ENCODE results near the gene MAML3. TPM values are rescaled to one million over a fixed set of nuclear protein-coding genes. Genes with fewer than 3 reads are reported as not detected.

The MAML3 gene
- total RNA-seq, 1 donor from 2014 or later, result 9.5 TPM

DNA sequence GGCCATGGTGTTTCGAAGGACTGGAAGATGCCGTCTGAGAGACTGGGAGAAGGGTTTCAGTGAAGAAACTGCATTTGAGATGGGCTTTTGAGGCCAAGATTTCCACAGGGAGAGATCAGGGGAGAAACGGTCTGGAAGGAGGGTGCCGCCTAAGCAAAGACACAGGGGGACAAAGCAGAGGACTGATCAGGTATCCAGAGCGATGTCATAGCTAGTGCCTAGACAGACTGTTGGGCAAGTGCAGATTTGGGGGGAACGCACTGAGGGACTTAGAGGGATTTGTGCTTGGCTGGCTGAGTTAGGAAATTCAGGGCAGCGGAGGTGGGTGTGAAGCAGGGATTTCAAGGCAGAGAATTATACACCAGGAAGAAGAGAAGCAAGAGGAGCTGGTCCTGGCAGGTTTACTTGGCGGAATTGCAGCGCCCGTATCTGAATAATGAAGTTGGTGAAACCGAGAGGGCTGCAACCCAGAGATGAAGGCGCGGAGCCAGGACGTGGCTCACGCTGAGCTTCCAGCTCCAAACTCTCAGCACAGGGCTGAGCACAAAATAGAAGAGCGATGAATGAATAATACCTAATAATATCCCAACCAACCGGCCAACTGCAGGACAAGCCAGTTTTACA lies 106.9 kb downstream of the MAML3 start:
- no peak for DNase-seq (ENCODE audit: low read depth, low spot score)

DNA sequence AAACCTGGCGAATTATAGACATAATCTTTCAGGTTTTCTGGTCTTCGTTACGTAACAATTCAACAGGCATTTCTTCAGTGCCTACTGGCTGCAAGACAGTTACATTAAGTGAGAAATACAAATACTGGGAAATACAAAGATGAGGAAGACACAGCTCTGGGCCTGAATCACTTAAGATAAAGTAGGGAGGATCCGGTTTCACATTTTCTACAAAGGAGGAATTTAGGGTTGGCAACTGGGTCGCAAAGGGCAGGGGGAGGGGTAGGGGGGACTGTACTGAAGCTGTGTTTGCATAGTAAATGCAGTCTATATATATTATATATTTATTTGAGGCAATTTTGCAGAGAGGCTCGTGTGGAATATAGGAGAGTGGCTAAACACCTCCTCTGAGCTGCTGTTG lies 107.4 kb downstream of the MAML3 start:
- DNase-seq (ENCODE audit: low read depth, low spot score), result no peak

DNA sequence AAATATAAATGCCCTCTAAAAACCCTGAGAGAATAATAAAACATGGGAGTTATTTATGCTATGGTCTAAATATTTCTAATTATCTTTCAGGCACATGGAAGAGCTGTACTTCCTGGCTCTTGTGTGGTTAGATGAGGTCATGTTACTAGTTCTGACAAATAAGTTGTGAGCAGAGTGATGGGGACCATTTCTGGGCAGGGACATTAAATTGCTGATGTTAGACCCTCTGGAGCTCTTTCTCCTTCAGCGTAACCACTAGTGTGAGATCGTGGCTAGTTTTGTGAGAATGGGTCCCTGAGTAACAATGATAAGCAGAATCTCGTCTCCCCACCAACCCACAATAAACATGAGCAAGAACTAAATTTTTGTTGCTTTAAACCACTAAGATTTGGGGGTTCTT lies 108.0 kb downstream of the MAML3 start:
- no peak for DNase-seq (ENCODE audit: low read depth, low spot score)

DNA sequence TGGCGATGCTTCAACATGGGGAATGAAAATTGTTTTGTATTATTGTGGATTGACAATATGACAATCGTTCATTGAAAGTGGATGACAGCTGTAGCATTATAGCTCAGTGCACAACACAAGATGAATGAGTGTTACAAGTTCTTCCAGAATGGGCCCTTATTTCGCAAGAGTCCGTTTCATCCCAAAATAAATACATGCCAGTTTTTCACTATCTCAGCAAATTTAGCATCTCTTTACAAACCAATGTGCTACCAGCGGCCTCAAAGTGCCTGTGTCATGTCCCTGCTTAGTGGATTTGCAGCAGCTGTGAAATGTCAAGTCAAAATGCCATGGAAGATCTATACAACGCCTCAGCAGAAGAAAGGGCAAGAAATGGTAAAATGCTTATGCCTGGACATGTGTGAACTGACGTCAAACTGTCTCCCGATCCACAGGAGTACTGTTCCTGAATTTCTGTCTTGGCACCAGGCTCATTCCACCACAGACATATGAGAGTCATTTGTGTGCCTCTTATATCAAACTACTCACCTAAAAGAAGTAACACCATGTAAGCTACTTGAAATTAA lies 109.6 kb downstream of the MAML3 start:
- DNase-seq (ENCODE audit: low read depth, low spot score), result no peak

DNA sequence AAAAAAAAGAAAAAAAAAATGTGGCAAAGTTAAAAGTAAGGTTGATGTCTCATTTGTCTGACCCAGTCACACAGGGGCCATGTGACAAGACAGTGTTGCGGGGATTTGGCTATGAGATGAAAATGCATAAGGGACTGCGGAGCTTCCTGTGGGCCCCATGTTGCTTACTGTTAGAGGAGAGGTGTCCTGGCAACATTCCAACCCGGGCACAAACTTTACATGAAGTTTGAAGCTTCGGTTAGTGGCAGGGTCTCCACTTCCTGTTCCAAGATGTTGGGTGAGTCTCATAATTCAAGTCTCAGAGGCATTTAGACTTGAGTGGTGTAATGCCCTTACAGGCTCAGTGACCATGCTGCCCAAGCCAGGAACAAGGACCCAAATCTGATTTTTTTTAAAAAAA lies 111.3 kb downstream of the MAML3 start:
- no peak for DNase-seq (ENCODE audit: low read depth, low spot score)

DNA sequence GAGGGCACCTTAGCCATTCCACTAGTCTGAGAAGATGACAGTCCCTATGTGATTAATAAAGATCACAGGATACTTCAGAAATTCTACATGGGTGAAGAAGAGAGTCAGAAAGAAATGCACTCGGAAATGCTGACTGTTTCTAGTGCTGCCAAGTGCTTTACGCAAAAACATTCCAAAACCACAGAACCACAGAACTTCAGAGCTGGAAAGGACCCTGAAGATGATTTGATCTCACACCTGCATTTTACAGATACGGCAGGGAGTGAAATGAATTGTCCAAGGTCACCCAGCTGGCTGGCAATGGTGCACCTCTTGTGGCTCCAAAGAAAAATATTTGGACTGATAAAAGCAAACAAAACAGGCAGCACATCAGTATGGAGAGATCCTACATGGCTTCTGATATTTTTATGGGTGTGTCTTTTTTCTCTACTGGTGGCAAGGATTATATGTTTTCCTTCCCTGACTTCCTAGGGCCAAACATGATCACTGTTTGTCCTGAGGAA lies 115.9 kb downstream of the MAML3 start:
- no peak for DNase-seq (ENCODE audit: low read depth, low spot score)

DNA sequence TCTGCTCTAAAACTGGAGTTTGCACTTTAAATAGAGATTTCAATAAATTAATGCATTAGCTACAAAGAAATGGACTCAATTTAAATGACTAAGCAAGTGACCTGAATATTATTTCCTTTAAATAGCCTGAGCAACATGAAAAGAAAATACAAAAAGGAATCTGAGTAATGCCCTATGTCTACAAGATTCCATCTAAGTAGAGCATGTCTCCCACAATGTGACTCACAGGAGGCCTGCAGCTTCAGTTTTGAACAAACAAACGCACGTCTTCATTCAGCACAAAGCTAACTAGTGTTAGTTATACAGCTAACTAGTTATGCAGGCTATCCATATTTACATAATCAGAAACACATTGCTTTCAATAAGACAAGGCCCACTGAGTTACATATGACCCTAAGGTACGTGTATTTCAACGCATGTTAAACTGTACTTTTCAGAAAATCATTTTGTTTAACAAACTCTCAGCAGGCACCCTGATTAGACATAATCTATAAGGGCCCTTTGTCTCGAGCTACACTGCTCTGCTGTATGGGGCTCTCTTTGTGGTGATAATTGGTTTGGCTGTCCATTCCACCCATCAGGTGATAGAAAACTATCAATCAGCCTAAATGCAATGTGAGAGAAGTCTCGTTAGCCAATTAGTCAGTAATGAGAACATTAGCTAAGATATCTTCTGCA lies 116.5 kb downstream of the MAML3 start:
- peak; percentile 68 for DNase-seq (ENCODE audit: low read depth, low spot score)

DNA sequence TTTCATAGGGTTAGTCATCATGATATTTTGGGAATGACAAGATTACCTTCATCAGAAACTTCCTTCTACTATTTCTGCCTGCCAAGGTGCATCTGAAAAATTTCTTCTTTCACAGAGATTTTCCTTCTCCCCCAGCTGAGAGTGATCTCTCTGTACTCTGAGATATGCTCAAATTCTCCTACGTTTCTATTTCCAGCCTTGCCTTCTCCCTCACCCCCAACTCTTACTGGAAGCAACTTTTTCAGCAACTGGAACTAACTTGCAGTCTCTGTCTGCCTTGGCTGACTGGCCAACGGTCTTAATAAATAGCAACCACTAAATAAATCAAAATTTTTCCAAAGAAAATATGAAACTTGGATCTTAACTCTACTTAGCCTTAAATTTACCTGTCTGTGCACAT lies 122.3 kb downstream of the MAML3 start:
- DNase-seq (ENCODE audit: low read depth, low spot score), result no peak

DNA sequence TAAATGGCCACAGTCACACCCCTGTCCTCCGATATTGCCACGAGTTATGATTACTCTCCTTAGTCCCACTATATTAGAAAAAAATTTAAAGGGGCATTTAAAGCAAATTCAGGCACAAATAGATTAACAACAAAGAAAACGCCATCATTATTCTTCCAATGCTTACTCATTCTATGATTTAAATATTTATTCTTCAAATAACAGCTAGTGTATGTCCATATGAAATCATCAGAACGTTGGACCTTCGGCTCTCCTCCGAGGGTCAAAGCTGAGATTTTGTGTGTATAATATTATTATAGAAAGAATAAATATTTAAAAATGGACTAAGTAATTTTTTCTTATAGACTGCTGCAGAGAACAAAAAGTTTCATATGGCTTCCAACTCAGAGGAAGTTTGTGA lies 122.9 kb downstream of the MAML3 start:
- no peak for DNase-seq (ENCODE audit: low read depth, low spot score)

DNA sequence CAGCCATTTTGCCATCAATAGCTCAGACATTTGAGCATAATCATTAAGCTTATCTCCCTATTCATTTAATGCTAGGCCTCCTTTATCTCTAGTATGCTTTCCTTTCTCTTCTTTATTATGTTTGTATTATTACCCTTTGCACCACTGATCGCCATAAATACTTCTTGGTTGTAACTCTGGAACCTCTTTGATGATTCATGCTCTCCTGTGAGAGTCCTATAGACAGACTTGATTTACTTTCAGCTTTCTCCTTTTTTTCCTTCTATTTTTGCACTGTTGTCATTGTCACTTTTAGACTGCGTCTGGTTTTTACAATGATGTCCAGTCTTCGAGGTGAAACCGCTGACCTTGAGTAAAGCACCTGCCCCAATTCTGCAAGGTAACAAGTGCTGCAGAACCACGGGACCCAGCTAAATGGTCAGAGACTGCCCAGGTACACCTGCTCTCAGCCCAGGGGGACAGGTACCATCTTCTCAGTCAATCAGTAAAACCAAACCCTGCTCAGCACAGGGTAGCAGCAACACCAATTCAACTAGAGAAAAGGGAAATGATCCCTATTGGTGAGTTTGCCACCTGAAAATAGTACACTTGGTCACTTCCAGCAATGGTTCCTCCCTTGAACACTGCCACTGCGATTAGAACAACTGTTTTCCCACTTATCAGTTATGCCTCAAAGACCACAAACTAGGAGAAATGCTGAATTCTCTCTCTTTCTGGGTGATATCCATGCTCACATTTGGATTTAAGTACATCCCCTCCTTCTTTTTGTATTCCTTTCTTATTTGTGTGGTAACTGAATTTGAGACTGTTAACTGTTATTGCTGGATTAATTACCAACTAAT lies 125.1 kb downstream of the MAML3 start:
- no peak for DNase-seq (ENCODE audit: low read depth, low spot score)

DNA sequence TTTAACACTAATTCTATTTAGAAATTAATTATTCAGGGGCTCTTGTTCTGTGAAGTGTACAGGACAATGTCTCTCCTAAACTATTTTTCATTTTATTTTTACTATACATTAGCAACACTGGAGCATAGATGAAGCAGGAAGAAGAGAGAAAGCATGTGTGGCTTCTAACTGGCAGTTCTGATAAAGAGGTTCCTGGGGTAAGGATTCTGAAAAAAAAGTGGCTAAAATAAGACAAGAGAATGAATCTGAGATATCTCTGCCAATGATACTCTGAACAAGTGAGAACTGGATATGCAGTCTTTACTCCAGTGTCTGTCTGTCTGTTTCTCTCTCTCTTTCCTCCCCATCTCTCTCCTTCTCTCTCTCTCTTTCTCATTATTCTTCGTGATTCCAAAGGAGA lies 125.9 kb downstream of the MAML3 start:
- DNase-seq (ENCODE audit: low read depth, low spot score), result no peak

DNA sequence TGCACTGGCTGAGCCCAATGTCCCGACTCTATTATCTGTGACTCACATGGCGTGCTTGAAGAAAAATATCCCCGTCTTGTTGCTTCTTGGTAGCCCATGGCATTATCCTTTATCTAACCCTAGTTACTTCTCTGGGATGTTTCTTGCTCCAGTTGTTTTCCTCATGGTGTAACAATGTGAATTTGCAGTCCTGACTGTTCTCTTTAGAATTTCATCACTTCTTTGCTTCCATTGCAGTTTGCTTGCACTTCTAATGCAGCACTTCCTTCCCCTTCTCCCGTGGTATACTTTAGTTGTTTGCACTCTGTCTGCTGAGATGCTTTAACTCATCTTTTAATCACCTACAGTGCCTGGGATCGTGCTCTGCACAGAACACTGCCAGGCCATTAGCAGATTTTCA lies 126.9 kb downstream of the MAML3 start:
- DNase-seq (ENCODE audit: low read depth, low spot score), result no peak

DNA sequence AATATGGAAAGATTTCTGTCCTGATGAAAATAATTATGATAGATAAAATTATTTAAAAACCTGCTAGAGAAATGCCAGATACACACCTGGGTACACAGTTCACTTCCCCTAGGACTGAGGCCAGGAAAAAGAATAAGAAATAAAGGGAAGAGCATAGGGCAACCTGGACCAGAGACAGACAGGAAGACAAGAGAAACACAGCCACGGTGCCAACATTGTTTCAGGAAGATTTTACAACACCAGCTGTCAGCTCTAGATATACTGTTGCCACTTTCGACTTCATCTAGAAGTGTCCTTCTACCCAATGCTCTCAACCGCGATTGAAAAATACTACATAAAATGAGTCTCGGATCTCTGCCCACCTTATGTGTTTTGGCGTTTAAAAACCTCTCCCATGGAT lies 128.5 kb downstream of the MAML3 start:
- no peak for DNase-seq (ENCODE audit: low read depth, low spot score)

DNA sequence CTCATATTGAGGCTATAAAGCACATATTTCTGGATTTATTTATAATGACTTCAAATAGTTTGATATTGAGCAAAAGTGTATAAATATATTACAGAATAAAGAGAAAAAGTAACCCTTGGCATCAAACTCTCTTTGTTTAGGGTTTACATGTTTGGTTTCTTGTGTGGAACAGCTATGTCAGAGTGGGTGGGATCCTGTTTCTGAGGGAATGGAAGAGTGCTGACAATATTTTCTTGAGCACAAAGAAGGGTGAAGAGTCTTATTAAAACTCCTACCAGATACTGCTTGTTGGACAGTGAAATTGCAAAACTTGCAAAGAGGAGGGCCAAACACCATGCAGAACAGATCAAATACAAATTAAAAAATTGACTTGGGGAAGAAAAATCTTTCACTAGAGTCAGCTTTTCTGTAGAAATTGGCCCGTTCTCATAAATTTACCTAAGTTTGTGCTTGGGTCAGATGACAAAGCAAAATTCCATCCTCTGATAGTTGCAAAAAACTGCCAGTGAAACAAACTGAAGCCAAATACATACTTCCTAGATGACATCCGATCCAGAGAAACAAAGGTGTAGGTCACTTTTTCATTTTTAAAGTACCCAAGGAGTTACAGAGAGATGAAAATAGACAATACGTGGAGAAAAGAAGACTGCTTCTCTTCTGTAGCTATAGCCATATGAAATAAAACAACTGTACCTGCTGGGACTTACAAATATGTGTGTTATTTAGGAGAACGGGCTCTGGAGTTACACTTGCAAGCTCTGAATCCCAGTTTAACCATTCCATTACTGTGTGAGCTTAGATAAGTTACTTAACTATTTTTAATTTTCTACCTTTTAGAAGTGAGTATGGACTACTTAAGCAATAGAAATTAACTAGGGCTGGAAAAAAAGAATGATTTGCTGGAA lies 133.3 kb downstream of the MAML3 start:
- DNase-seq (ENCODE audit: low read depth, low spot score), result no peak

DNA sequence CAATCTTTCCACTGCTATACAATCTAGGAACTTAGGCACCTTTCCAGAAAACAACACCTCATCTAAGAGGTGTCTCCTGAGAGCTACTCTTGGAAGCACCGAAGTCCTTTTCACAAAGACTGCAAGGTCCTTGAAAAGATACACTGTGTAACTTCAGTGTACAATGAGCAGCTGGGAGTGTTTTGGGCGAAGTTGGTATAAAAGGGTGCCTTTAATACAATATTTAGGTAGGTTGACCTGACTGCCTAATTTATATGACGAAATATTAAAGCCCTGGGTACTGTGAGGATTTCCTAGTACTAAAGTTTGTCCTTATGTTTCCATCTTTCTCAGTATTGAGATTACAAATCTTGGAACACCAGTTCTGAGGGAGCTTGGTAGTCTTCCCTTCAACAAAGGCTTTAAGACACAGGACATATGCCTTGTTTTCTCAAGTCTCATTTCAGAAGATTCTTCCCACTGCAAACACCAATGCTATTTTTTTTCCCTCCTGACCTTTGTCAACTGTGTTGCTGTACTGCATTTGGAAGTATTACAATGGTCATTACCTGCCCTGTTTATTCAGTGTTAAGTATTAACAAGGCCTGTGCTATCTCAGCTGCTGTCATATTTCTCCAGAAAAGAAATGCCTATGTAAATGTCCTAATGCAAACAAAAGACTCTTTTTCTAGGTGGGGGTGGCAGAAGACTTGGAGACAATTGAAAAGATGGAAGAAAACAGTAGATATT lies 134.2 kb downstream of the MAML3 start:
- no peak for DNase-seq (ENCODE audit: low read depth, low spot score)

DNA sequence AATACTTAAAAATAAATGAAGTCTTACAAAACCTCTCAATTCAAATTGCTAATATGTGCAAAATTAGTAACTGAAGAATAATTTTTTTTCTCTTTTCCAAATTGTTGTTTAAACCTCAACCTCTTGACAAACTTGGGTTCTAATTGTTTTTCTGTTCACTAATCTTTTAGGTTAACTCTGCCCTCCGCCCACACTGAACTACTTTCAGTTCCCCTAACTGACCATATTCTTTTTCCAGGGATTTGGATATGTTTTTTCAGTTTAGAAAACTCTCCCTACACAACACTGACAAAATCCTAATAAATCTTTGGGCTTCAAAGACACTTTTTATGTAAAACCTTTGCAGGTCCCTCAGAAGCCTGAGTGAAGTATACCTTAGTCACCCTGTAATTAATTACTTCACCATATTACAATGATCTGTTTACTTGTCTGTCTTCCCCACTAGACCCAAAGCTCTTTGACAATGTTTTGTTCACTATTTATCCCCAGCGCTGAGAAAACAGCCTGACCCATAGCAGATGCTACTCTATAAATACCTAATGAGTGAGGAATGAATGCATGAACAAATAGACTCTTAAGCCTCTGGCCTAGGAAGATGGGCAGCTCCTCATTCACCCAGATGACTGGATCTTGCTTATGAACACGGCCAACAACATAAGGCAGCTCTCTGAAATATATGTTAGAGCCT lies 134.9 kb downstream of the MAML3 start:
- no peak for DNase-seq (ENCODE audit: low read depth, low spot score)

DNA sequence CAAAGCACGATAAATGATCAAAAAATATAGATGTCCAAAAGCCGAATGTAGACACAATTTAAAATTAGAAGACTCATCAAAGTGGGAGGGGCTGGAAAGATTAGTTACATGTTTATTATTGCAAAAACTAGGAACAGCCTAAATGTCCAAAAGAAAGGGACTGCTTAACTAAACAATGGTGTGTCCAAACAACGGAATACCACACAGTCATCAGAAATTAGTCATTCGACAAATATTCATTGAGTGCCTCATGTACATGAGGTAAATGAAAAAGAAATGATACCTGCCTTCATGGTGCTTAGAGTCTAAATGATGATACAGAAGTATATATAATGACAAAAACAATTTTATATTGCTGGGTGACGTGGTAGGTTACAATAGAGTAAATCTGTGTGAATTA lies 139.7 kb downstream of the MAML3 start:
- no peak for DNase-seq (ENCODE audit: low read depth, low spot score)

DNA sequence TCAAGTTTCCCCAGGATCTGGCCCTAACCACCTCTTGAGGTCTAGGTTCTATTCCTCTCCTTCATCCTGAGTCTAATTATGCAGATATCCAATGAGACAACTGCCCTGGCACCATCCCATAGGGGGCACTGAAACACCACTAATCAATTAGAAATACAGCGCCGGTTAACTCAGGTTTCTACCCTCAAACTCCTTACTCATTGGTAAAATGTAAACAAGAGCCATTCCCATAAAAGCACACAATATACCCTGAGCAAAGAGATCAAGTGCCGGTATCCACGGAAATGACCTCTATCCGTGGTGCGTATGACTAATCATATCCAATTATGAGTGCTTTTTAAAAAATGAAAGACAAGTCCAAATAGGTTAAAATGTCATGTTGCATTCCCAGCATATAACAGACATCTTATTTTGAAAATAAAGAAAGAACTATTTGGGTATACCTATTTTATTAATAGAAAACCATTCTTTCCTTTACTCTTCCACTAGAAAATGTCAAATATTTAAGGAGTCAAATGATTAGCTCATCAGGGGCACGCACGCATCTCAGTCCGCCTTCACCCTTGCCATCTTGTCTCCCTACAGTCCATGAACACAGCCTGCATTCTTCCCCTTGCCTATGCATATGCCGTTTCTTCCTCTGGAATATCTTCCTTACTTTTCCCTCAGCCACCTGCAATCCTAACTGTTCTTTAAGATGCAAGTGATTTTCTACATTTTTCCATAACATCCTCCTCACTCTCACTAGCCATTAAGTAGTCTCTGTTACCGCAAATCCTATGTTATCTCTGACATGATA lies 141.1 kb downstream of the MAML3 start:
- peak; percentile 45 for DNase-seq (ENCODE audit: low read depth, low spot score)

DNA sequence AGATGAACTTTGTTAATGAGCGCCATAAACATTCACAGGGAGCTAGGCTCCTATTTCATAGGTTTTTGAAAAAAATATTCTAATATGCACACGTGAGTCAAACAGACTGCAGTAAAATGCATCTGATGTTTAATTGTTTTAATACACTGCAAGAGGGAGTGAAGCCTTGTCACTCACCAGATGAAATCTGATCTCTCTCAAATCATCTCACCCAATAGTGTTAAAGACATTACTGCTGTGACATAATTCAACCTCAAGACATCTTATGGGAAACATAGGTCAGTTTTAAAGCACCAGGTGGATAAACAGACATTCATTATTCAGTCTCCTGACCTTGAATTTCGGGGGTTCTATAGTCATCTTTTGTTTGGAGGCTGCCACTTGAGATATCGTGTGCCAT lies 148.3 kb downstream of the MAML3 start:
- no peak for DNase-seq (ENCODE audit: low read depth, low spot score)

All from pulmonary artery endothelial cell (primary cell).